Spleen (tissue), 11 donors: ENCODE measurements around the gene SLC41A3. TPM values are rescaled to one million over a fixed set of nuclear protein-coding genes. Genes with fewer than 3 reads are reported as not detected.

Experiments
- DNase-seq: peaks from one replicate; pipeline ENCODE4 v3.0.0-alpha.2; 2020
- H3K27ac ChIP-seq, 8 donors: fragments of 200-600 bp; sonication (generic) in 7 of 8; 1 replicate in 4 of 8; 2 replicates in 4 of 8; pipeline versions ENCODE4 v1.5.0 to v1.8.0; 2016 to 2021; ENCODE audit warnings: inconsistent platforms in 4 of 8, mild to moderate bottlenecking in 4 of 8, moderate library complexity in 1 of 8
- H3K27me3 ChIP-seq, 7 donors: fragments of 200-600 bp; sonication (generic) in 6 of 7; replicated peaks in 1 of 7; 1 replicate in 4 of 7; 2 replicates in 3 of 7; pipeline versions ENCODE4 v1.5.0 to v1.8.0; 2016 to 2021; ENCODE audit warnings: inconsistent platforms in 3 of 7, mild to moderate bottlenecking in 1 of 7
- H3K36me3 ChIP-seq, 6 donors: fragments of 200-600 bp; sonication (generic) in 5 of 6; 1 replicate in 4 of 6; 2 replicates in 2 of 6; pipeline versions ENCODE4 v1.5.0 to v1.8.0; 2016 to 2021; ENCODE audit warnings: inconsistent platforms in 2 of 6
- H3K4me1 ChIP-seq, 6 donors: fragments of 200-600 bp; sonication (generic) in 5 of 6; 1 replicate in 3 of 6; 2 replicates in 3 of 6; pipeline versions ENCODE4 v1.5.0 to v1.8.0; 2016 to 2021; ENCODE audit warnings: inconsistent platforms in 3 of 6
- H3K4me3 ChIP-seq, 8 donors: fragments of 200-600 bp; sonication (generic) in 7 of 8; 1 replicate in 4 of 8; 2 replicates in 4 of 8; pipeline versions ENCODE4 v1.5.0 to v1.8.0; 2016 to 2021; ENCODE audit warnings: inconsistent platforms in 4 of 8, mild to moderate bottlenecking in 4 of 8, moderate library complexity in 2 of 8
- H3K9me3 ChIP-seq, 8 donors: fragments of 200-600 bp; sonication (generic) in 7 of 8; 1 replicate in 4 of 8; 2 replicates in 4 of 8; pipeline versions ENCODE4 v1.5.0 to v1.8.0; 2016 to 2021; ENCODE audit warnings: inconsistent platforms in 4 of 8
- CTCF ChIP-seq, 11 experiments: fragments of 200-600 bp in 7 of 11; fragments of 450-650 bp in 4 of 11; sonication (generic) in 4 of 11; IDR thresholded peaks in 8 of 11; conservative IDR thresholded peaks in 3 of 11; 1 replicate in 7 of 11; 2 replicates in 4 of 11; pipeline versions ENCODE4 v1.4.0 to v1.8.0; 2016 to 2021; ENCODE audit warnings: antibody characterized with exemption in 11 of 11, inconsistent platforms in 4 of 11, mild to moderate bottlenecking in 1 of 11
- POLR2A ChIP-seq, 3 donors: fragments of 450-650 bp; IDR thresholded peaks; one replicate each; pipeline ENCODE4 v1.5.1; 2017; ENCODE audit warnings: antibody characterized with exemption in 3 of 3, mild to moderate bottlenecking in 1 of 3
- POLR2AphosphoS5 ChIP-seq, 3 donors: sonication (generic); formaldehyde crosslinking; IDR thresholded peaks; one replicate each; pipeline ENCODE4 v1.5.1; 2017; ENCODE audit warnings: antibody characterized with exemption in 3 of 3
- WGBS, 5 donors: extraction: QIAGEN DNeasy Blood & Tissue Kit in 3 of 5; methylation state at CpG; one replicate each; pipeline versions ENCODE4 v1.1.5 to v1.1.7; 2013 to 2018; 5-methylcytosine and 5-hydroxymethylcytosine counted together
- intact Hi-C: fragments of 100-400 bp; cut with DNase I; formaldehyde crosslinking; loops from one replicate; pipeline ENCODE4 v1.15.0; 2023; ENCODE audit warnings: low total_unique reads
- polyA plus RNA-seq, 3 donors: library from polyadenylated mRNA; stranded (reverse); fragments of 200-250 nt; gene quantifications; one replicate each; pipeline ENCODE4 v1.2.1, GENCODE V29; 2013
- total RNA-seq, 7 donors: library from RNA; depleted of rRNA in 3 of 7; stranded (reverse); fragments of >200 nt in 3 of 7; fragmentation: NEBNext Ultra II Directional in 4 of 7; extraction: Animal tissue kit (Norgen Biotek cat#: 25700) in 4 of 7; gene quantifications; one replicate each; pipeline versions ENCODE4 v1.1.0 to v1.2.1, GENCODE V29; 2016 to 2021
- donor health status: healthy with polysubstance abuse.
- donor health status: DM: no; HTN: no; CAD: no; lungs with moderate emphysema.
- donor health status: DM: no; HTN: no; CAD: no.
- donor health status: Bipolar disorder and iron deficiency.
- donor health status: healthy.
- donor health status: DM: no; HTN: no; CAD: no.
- donor health status: DM: yes; HTN: yes; CAD: no.

SLC41A3 gene
- total and polyA plus RNA-seq, 10 donors: 16.3 to 43.7 (median 33.7) TPM

GRCh38 chr3:126131881-126132750 lies 48.2 kb upstream of the SLC41A3 start:
- Histone ChIP-seq H3K27ac (no peak overlapping the region), H3K36me3 (no peaks in the 10 kb centered on the region), H3K4me3 (no peak overlapping the region), H3K9me3 (no peaks in the 10 kb centered on the region), H3K27me3 (peaks cover 0 to 50% (median 4%) of the 10 kb centered on the region in 7 donors), H3K4me1 (peaks cover 0 to 21% (median 10%) of the 10 kb centered on the region in 6 donors)
- intact Hi-C loops: no loop called here
- TF ChIP-seq POLR2A (IDR thresholded peaks at IDR 0.05) (no peak), POLR2AphosphoS5 (IDR thresholded peaks at IDR 0.05) (no peak), CTCF (IDR thresholded peaks at IDR 0.05 in 8 of 11, conservative IDR thresholded peaks at IDR 0.05 in 3 of 11) (no peak)
- 68 to 83% (median 81%) methylated on average over 14 to 16 of the region's 16 CpGs for WGBS, 5 donors
- peak; percentile 67 for DNase-seq

GRCh38 chr3:126130981-126131745 lies 47.2 kb upstream of the SLC41A3 start:
- Histone ChIP-seq H3K4me1 (peaks cover 0 to 21% (median 10%) of the 10 kb centered on the region in 6 donors), H3K4me3 (no peak overlapping the region), H3K27me3 (peaks cover 0 to 40% (median 0%) of the 10 kb centered on the region in 7 donors), H3K9me3 (no peaks in the 10 kb centered on the region), H3K27ac (no peak overlapping the region), H3K36me3 (no peaks in the 10 kb centered on the region)
- TF ChIP-seq CTCF (IDR thresholded peaks at IDR 0.05 in 8 of 11, conservative IDR thresholded peaks at IDR 0.05 in 3 of 11): no peak
- TF ChIP-seq POLR2A (IDR thresholded peaks at IDR 0.05): no peak
- no peak for TF ChIP-seq POLR2AphosphoS5 (IDR thresholded peaks at IDR 0.05)
- DNase-seq: peak; percentile 68
- intact Hi-C loops: no loop called here
- WGBS, 5 donors: 79 to 90% (median 86%) methylated on average over 9 to 19 of the region's 19 CpGs

- peak; percentile 64 for DNase-seq
- Histone ChIP-seq H3K4me3 (no peak overlapping the region), H3K27ac (no peak overlapping the region), H3K27me3 (peaks cover 0 to 35% (median 0%) of the 10 kb centered on the region in 7 donors), H3K36me3 (no peaks in the 10 kb centered on the region), H3K9me3 (no peaks in the 10 kb centered on the region), H3K4me1 (peaks cover 0 to 21% (median 10%) of the 10 kb centered on the region in 6 donors)
- WGBS, 5 donors: 53 to 64% (median 63%) methylated on average over 11 to 15 of the region's 15 CpGs
- no peak for TF ChIP-seq POLR2AphosphoS5 (IDR thresholded peaks at IDR 0.05)
- TF ChIP-seq POLR2A (IDR thresholded peaks at IDR 0.05): no peak
- no peak for TF ChIP-seq CTCF (IDR thresholded peaks at IDR 0.05 in 8 of 11, conservative IDR thresholded peaks at IDR 0.05 in 3 of 11)
- intact Hi-C loops: no loop called here
Measured at GRCh38 chr3:126130081-126130855, 46.3 kb upstream of the SLC41A3 start.
